Iris pigment epithelial cell (primary cell): ENCODE measurements around the gene VAT1L.
A peak's percentile ranks its signal among the peaks of the same experiment; 100 is the strongest.

Experiments
- DNase-seq: peaks from one replicate; pipeline ENCODE4 v3.0.0-alpha.2; 2011; ENCODE audit warnings: low read depth

The VAT1L gene

GRCh38 chr16:77869997-77870813 lies 81.8 kb downstream of the VAT1L start:
- DNase-seq = peak; percentile 60

- no peak for DNase-seq
Observed at GRCh38 chr16:77871932-77872331, 83.6 kb downstream of the VAT1L start.

GRCh38 chr16:77873066-77873465 lies 84.7 kb downstream of the VAT1L start:
- peak; percentile 15 for DNase-seq

GRCh38 chr16:77874347-77874746 lies 86.0 kb downstream of the VAT1L start:
- no peak for DNase-seq

- DNase-seq = no peak
Observed at GRCh38 chr16:77876776-77877175, 88.4 kb downstream of the VAT1L start.

GRCh38 chr16:77877712-77878347 lies 89.5 kb downstream of the VAT1L start:
- DNase-seq = peak; percentile 96

GRCh38 chr16:77881355-77882030 lies 93.1 kb downstream of the VAT1L start:
- no peak for DNase-seq

- DNase-seq = peak; percentile 25
Observed at GRCh38 chr16:77882358-77882757, 94.0 kb downstream of the VAT1L start.

- peak; percentile 82 for DNase-seq
Observed at GRCh38 chr16:77885571-77886295, 97.4 kb downstream of the VAT1L start.

- DNase-seq = no peak
Observed at GRCh38 chr16:77888871-77889270, 100.5 kb downstream of the VAT1L start.

GRCh38 chr16:77890075-77890474 lies 101.7 kb downstream of the VAT1L start:
- no peak for DNase-seq

GRCh38 chr16:77894162-77894561 lies 105.8 kb downstream of the VAT1L start:
- no peak for DNase-seq

GRCh38 chr16:77895962-77896361 lies 107.6 kb downstream of the VAT1L start:
- no peak for DNase-seq

- DNase-seq = peak; percentile 31
Observed at GRCh38 chr16:77896415-77897128, 108.2 kb downstream of the VAT1L start.

- peak; percentile 77 for DNase-seq
Observed at GRCh38 chr16:77897129-77897437, 108.7 kb downstream of the VAT1L start.

- no peak for DNase-seq
Observed at GRCh38 chr16:77897831-77898605, 109.7 kb downstream of the VAT1L start.

- DNase-seq = peak; percentile 54
Observed at GRCh38 chr16:77898671-77899211, 110.4 kb downstream of the VAT1L start.

- DNase-seq = no peak
Observed at GRCh38 chr16:77899416-77899815, 111.1 kb downstream of the VAT1L start.

- DNase-seq = peak; percentile 52
Observed at GRCh38 chr16:77905374-77905920, 117.1 kb downstream of the VAT1L start.

- DNase-seq = no peak
Observed at GRCh38 chr16:77910021-77910420, 121.7 kb downstream of the VAT1L start.
